TTC549 (cell line): ENCODE results near the gene ZMIZ1.
"Not testable (repeated sequence)": the region's sequence is repeated elsewhere in the genome, so short reads cannot be mapped to it uniquely, and the experiment has no call there.

ENCODE experiments used
- FAIRE-seq: peaks from 2 replicates; lab custom pipeline; 2012; peaks lifted over from hg19 to GRCh38; lab: Jason Lieb, UNC

ZMIZ1 gene

DNA sequence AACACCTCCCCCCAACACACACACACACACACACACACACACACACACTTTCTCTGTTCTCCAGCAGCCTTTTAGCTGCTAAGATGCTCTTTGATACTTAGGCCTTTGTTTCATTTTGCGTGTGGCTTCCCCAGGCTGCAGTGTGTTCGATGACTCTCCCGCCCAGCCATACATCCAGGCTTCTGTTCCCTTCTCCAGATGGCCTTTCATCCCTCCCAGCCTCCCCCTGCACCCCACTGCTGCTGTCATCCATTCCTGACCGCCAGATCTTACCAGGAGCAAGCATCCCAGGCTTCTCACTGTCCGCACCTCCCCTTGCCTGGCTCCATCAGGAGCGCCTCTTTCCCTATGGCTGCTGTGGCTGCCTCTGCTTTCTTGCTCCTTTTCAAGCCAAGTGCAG, 200.7 kb downstream of the ZMIZ1 start:
- no peak for FAIRE-seq

DNA sequence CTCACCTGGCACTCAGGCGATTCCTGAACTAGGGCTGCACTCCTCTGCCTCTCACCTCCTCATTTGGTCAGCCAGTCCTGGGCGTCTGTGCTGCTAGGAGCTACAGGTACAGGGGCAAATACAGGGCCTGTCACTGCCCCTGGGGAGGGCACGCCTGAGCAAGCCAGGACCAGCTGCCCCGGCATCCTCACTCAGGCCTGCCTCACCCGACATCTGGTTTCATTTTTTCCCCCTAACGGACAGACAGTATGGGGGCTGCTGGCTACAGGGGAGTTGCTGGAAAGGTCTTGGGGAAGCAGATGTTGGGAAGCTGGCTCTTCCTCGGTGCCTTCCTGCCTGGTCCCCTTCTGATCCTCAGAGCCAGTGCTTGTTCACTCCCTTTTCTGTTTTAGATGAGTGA, 201.2 kb downstream of the ZMIZ1 start:
- no peak for FAIRE-seq

DNA sequence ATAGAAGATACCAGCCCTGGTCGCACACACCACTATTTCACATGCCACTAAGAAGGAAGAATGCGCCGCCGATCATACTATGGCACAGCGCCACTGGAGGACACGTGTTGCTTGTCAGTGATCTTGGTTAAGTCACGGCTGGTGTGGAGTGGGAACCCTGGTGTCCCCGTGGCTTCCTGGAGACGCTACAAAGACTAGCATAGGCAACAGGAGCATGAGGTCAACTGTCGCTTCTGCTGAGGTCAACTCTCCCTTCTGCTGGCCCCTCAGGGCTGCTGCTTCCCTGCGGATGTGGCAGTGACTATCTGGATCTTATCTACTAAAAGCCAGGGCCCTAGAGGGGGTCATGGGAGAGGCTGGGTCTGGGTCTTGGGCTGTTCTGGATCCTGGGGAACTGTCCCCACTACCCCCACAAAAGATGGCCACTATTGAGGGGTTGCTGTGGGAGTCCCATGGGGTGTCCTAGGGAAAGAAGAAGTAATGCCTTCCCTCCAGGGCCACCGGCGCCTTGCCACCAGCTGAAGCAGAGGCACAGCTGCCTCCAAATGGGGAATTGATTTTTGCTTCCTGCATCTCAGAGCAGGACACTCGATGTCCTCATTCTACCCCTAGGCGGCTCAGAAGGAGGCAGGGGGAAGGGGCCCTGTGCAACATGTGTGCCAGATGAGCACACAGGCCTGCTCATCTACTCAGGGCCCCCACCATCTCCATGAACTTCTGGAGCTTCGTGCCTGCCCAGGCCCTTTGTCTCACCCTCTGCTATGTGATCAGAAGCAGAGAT, 201.9 kb downstream of the ZMIZ1 start:
- FAIRE-seq: no peak

DNA sequence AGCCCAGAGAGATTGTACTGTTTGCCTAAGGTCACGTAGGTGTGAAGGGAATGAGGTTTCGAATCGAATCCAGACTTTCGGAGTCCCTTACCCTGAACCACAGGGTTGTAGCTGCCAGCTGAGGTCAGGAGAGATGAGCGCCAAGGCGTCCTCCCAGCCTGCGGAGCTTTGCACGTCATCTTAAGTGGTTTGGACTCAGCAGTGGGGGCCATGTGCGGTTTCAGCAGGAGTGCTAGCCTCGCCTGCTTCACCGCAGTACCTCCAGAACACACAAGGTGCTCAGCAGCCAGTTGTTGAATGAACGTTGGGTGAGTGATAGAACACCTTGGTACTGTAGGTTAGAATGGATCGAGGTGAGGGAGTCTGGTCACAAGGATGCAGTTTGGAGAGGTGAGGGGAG, 203.6 kb downstream of the ZMIZ1 start:
- no peak for FAIRE-seq

DNA sequence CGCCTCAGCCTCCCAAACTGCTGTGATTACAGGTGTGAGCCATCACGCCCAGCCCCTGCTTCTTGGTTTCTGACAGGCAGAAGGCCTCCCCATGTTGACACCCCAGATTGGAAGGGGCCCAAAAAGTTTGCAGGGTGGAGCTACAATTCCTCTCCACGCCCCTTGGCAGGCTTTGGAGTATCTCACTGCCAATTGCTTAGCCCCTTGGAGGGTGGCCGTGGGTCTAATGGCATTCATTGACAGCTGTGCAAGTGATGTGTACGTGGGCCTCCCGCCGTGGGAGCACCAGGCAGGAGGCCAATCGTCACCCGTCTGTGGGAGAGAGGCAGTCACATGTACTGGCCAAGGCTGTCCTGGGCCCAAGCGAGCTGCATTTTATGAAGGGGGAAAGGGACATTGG, 204.8 kb downstream of the ZMIZ1 start:
- FAIRE-seq: no peak

DNA sequence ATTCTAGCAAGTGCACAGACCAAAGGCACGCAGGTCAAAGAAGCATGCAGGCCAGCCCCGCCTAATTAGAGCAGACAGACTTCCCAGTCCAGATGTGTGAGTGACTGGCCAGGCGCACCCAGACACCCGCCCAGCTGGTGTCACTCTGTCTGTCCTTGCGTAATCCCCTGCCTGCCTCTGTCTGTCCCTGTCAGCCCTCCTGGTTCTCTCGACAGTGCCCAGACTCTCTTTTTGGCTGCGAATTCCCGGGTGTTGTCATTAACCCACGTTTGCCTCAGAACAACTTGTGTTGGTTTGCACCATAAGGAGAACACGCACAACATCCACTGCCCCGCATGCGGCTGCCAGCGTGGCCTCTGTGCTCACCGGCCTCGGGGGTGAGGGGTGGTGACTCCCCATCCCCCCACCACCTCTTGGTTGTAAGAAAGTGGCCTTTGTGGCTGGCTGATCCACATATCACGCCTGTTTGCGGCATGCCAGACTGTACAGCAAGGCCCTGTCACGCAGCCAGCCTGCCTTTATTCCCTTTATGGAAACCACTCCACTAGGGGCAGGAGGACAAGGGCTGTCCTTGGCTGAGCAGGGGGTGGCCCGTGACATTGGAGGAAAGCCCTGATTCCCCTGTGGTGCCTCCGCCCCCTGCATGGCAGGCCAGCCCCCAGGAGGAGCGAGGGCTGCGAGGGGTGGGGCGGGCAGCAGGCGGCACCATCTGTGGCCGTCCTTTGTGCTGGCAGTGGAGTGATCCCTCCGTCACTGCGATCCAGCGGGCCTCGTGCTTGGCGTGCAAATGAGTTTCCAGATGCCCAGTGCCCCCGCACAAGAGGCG, 205.7 kb downstream of the ZMIZ1 start:
- FAIRE-seq: no peak

DNA sequence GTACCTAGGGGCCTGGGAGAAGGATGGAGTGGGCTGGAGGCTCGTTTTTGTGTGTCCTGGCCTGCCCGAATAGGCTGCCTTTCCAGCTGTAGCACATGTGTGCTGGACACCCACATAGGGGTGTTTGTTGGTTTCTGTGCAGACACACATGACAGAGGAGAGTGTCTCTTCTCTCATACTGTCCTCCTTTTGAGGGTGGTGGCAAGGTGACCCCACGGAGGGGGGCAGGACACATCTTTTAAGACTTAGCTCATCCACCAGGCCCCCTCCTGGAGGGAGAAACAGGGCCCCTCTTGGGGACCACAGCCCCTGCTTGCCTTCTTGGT, 206.3 kb downstream of the ZMIZ1 start:
- FAIRE-seq: no peak

DNA sequence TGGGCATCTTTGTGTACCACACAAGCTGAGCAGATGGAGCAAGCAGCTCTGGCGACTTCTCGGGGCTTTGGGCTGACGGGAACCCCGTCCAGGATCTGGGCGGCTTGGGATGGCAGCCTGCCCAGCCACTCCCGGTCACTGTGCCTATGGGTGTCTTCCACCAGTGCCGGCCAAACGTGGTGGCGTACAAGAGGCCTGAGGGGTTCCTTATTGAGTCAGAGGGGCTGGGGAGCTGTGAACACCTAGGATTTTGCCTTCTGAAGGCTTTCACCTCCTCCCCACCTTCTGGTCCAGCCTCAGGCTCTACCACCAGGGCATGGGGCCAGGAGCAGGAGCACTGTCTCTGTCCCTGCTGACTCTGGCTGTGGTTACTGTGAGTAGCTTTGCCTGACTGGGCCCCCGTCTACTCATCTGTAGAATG, 206.7 kb downstream of the ZMIZ1 start:
- FAIRE-seq: no peak

DNA sequence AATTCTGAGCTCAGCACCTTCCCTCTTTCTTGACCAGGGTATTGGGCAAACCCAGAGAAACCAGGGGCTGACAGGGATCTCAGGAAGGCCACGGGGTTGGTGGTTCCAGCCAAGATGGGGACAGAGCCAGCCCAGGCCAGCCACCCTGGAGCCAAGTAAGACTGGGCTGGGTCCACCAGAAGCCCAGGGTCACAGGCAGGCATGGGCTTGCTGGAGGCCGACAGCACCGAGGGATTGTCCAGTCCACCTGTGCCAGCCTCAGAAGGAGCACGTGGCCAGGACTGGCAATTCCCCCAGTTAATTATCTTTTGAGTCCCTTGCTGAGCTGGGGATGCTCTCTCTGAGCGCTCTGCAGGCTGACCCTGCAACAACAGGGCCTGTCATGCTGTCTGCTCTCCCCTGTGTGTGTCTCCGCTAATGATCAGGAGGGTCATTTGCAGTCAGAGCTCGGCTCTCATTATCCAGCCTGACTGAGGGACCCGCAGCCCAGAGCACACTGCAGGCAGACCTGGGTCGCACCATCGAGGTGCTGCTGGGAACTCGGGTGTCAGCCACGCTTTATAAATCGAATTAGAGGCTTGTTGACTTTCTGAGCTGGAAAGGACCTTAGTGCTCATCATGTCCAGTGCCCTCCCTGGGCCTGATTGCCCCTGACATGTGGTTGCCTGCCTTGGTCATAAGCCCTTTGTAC, 209.0 kb downstream of the ZMIZ1 start:
- FAIRE-seq: no peak

DNA sequence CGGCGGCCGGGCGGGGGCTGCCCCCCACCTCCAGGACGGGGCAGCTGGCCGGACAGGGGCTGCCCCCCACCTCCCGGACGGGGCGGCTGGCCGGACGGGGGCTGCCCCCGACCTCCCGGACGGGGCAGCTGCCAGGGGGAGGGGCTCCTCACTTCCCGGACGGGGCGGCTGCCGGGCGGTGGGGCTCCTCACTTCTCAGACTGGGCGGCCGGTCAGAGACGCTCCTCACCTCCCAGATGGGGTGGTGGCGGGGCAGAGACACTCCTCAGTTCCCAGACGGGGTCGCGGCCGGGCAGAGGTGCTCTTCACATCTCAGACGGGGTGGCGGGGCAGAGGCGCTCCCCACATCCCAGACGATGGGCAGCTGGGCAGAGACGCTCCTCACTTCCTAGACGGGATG, 210.3 kb downstream of the ZMIZ1 start:
- not testable (repeated sequence) for FAIRE-seq

DNA sequence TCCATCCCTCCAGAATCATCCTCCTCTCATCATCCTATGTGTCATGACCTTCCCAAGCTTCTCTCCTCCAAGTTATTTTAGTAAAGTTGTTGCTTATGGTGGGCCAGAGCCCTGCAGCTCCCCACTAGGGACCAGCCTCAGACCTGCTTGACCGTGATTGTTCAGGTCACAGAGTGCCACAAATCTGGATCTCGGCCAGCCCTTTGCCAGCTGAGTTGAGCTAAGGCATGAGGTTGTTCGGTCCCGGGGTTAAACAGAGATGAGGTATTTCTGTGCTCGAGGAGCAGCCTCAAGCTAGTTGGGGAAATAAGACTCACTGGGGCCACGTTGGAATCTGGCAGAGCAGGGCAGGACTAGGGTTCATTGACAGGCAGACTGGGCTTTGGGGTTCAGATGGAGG, 212.2 kb downstream of the ZMIZ1 start:
- FAIRE-seq: no peak

DNA sequence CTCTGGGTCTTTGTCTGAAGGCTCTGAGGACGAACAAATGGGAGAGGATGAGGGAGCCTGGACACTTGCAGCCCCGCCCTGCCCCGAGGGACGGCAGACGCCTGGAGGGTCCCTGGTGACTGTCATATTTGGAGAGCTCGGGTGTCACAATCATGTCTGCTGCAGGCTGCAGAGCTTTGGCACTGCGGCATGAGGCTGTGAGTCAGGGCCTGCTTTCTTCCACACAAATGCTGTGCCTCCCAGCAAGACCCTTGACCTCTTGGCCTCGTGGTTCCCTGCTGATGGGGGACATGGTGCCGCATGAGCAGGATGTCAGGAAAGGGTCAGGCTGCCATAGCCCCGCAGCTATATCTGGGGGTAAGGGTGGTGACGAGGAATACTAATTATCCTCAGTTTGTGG, 213.6 kb downstream of the ZMIZ1 start:
- no peak for FAIRE-seq

DNA sequence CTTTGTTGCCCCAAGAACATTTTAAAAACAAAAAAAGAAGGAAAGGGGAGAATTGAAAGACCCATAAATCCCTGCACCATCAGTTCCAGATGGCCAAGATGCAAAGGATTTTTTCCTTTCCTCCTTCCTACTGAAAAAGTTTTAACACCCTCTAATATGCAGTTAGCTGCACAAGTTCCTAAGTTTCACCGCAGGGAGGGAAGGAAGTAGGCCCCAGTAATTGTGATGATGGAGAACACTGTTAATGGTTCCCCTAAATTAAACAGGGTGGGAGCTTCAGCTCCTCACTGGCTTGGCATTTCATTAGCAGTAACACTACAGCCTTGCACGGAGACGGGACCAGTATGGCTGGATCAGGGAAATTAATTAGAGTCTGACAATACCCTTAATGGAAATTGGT, 214.8 kb downstream of the ZMIZ1 start:
- no peak for FAIRE-seq

DNA sequence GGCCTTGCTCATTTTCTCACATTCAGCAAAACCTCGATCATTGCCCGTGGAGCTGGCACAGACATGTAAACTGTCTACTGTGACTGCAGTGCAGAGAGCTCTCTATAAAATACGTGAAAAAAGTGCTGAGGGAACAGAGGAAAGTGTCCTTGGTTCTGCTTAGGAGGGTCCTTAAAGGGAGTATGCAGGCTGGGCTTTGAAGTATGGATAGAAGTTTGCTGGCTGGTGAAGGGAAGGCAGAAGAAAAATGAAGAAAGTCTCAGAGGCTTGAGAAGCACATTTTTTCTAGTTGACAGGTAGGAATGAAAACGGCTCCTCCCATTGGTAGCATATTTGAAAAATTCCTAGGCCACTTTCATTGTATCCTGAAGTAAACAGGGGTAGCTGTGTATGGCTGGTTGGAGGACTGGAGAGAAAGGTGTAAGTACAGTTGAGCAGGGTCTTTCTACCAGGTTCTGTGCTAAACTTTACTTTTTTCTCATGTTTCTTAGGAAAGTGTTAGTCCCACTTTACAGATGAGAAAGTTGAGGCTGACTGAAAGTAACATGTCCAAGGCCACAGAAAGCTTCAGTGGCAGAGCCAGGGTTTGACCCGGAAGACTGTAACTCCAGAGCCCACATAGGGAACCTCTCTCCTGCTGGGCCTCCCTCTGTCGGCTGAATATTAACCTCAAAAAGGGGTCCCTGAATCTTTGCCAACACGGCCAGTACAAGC, 215.5 kb downstream of the ZMIZ1 start:
- no peak for FAIRE-seq

DNA sequence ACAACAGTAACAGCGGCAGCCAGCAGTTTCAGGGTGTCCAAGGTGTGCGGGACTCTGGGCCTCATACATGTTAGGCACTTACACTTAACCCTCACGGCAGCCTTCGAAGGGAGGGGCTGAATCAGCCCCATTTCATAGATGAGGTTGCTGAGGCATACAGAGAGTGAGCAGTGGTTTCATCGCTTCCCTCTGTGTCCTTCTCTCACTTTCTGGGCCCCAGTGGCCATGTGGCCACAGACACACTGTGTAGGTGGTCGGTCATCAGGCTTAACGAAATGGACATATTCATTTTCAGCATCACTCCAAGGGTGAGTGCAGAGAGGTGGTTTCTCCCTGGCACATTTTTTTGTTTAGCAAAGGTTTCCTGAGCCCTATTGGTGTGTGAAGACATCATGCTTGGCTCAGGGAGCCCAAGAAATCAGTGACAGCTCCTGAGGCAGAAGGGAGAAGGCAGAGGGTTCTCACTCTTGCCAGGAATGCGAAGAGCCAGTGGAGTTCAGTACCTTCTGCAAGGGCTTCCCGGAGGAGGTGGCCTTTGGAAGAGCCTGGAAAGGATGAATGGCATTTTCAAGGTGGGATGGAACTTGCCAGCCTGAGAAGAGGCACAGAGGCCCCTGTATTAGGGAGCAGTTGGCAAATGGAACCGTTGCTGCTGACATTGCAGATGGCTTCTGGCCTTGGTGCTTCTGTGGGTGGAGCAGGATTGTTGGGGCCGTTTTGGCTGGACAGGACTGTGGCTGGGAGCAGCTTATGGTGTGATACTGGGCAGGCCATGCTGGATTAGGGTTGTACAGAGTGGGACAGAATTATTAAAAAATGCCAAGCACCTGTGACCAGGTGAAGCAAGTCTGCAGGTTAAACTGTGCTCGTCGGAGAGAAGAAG, 216.8 kb downstream of the ZMIZ1 start:
- FAIRE-seq: no peak

DNA sequence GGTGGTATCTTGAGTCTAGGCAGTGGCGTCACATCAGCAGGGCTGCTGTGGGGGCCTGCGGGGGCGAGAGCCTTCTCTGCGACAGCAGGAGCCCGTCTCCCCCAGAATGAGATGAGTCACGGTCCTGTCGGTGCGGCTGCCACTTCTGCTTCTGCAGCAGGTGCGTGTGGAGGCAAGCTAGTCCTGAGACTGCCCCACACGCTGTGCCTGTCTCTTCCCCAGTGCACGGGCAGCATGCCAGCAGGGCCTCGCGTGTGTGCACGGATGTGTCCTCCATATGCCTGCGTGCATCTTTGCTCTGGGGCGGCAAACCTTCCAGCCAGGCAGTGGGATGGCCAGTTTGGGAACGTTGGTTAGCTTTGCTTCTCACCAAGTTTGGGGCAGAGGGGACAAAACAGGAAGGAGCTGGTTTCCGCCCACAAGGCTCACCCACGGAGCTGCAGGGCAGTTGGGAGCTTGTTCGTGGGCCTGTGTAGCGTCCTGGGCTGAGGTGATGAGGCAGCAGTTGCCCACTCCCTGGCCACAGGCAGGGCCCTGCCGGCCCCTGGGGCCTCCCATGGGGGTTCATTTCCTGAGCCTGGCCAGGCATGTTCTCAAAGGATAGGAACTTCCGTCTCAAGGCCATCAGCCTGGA, 217.7 kb downstream of the ZMIZ1 start:
- FAIRE-seq: no peak

DNA sequence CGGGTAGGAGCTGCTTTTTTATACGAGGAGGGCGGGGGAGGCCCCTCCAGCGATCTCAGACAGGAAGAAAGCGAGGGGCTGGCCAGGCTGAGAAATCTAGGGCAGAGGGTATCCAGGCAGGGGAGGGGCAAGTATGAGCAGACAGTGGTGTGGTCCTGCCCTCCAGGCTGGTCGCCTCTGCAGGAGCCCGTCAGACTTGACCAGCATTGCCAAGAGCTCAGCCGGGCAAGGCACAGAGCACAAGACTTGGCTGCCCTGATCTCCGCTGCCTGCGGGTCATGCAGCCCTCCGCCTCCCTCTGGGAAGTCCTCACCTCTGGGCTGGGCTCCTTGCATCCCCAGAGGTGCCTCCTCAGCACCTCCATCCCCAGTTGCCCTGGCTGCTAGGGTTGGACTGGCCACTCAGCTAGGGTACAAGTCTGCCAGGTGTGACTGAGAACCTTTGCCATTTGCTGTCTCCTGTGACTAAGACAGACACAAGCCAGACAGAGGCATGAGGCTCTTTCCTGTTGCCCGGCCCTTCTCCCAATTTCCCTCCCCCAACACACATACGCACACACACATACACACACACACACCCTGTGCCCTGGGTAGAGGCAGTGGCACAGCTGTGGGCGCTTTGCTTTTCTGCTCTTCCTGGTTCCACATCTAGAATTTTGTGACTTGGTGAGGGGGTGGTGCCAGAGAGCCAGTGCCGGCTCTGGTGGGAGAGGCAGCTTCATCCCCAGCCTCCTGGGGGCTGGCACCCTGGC, 219.4 kb downstream of the ZMIZ1 start:
- FAIRE-seq: no peak

DNA sequence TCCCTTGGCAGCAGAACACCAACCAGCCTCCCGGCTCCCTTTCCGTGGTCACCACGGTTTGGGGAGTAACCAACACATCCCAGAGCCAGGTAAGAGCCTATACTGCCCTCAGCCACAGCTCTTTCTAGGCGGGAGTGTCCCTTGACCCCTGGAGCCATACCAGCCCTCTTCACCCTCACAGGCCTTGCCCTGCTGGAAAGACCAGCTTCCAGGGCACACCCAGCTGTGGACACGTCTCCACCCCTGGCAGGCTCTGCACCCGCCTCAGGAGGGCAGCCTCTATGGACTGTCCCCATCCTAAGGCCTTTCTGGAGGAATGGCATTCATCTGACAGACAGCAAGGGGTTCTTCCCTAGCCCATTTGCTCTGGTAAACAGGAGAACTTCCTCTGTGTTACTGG, 221.0 kb downstream of the ZMIZ1 start:
- FAIRE-seq: no peak

DNA sequence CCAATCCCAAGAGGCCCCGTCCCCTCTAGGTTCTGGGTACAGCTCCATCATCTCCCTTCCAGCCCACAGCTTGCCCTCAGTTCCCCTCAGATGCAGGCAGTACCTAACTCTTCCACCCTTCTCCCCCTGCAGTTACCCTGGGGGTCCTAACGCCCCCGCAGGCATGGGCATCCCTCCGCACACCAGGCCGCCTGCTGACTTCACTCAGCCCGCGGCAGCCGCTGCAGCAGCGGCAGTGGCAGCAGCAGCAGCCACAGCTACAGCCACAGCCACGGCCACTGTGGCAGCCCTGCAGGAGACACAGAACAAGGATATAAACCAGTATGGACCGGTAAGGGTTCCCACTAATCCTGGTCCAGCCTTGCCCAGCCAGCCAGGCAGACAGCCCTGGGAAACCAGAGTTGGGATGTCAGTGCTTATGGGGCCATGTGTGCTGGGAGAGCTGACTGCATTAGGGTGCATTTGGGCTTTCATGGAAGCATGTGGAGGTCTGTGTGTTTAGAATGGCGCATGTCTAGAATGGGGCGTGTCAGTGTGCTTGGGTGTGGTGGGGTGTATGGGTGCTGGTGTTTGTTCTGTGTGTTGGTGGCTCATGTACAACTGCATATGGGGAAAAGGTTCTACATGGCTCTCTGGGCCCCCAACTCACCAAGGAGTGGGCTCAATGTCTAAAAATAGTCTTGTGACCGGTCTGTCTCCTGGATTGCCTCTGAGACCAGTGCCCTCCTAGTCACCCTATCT, 223.4 kb downstream of the ZMIZ1 start:
- no peak for FAIRE-seq
